HepG2 (cell line): Measurements from ENCODE around the gene SIRT7. TPM values are rescaled to one million over a fixed set of nuclear protein-coding genes. Genes with fewer than 3 reads are reported as not detected.

ENCODE experiments used
- FUBP1 ChIP-seq: sonication (generic); formaldehyde crosslinking; IDR thresholded peaks from 2 replicates; pipeline ENCODE4 v1.5.1; 2020; ENCODE audit warnings: missing genetic modification reagents, mild to moderate bottlenecking, borderline replicate concordance
- HIC2 ChIP-seq: sonication (generic); formaldehyde crosslinking; IDR thresholded peaks from 2 replicates; pipeline ENCODE4 v1.9.0; 2022; ENCODE audit warnings: low read depth, missing genetic modification reagents
- KAT2B ChIP-seq: fragments of 150-350 bp; IDR thresholded peaks from 2 replicates; pipeline ENCODE4 v1.6.1; 2014; ENCODE audit warnings: low read depth, low read length, borderline replicate concordance
- KAT7 ChIP-seq: IDR thresholded peaks from 2 replicates; pipeline ENCODE4 v1.6.1; 2018; ENCODE audit warnings: borderline replicate concordance, missing compliant biosample characterization
- MXD1 ChIP-seq: sonication (generic); formaldehyde crosslinking; IDR thresholded peaks from 2 replicates; pipeline ENCODE4 v1.4.0; 2020; ENCODE audit warnings: mild to moderate bottlenecking, missing genetic modification reagents
- NR2F1 ChIP-seq, 2 experiments: fragments of 450-650 bp in 1 of 2; formaldehyde crosslinking in 1 of 2; IDR thresholded peaks; 2 replicates each; pipeline versions ENCODE4 v1.5.0 to v1.6.1; 2016 to 2020; ENCODE audit warnings: mild to moderate bottlenecking in 1 of 2, missing compliant biosample characterization in 1 of 2, missing genetic modification reagents in 1 of 2, moderate library complexity in 1 of 2
- SALL1 ChIP-seq: sonication (generic); formaldehyde crosslinking; IDR thresholded peaks from 2 replicates; pipeline ENCODE4 v1.8.0; 2022; ENCODE audit warnings: mild to moderate bottlenecking, missing genetic modification reagents
- SIN3A ChIP-seq: IDR thresholded peaks from 2 replicates; pipeline ENCODE4 v1.6.1; 2011; ENCODE audit warnings: low read depth, mild to moderate bottlenecking, control low read depth, low read length, borderline replicate concordance
- SNAPC4 ChIP-seq: sonication (generic); formaldehyde crosslinking; IDR thresholded peaks from 2 replicates; pipeline ENCODE4 v1.4.0; 2020; ENCODE audit warnings: mild to moderate bottlenecking, missing genetic modification reagents
- ZMYM2 ChIP-seq: sonication (generic); formaldehyde crosslinking; IDR thresholded peaks from 2 replicates; pipeline ENCODE4 v1.8.0; 2022; ENCODE audit warnings: mild to moderate bottlenecking, missing genetic modification reagents
- ZNF224 ChIP-seq: sonication (generic); formaldehyde crosslinking; IDR thresholded peaks from 2 replicates; pipeline ENCODE4 v1.5.0; 2020; ENCODE audit warnings: mild to moderate bottlenecking, missing genetic modification reagents
- ZNF256 ChIP-seq: sonication (generic); formaldehyde crosslinking; conservative IDR thresholded peaks from 2 replicates; pipeline ENCODE4 v1.4.0; 2020; ENCODE audit warnings: missing genetic modification reagents
- ZNF605 ChIP-seq: sonication (generic); formaldehyde crosslinking; IDR thresholded peaks from 2 replicates; pipeline ENCODE4 v1.8.0; 2022; ENCODE audit warnings: mild to moderate bottlenecking, missing genetic modification reagents
- ZNF614 ChIP-seq: IDR thresholded peaks from 2 replicates; pipeline ENCODE4 v1.6.1; 2018; ENCODE audit warnings: missing biosample characterization, missing genetic modification reagents, inconsistent platforms, borderline replicate concordance
- ZNF747 ChIP-seq: sonication (generic); formaldehyde crosslinking; IDR thresholded peaks from 2 replicates; pipeline ENCODE4 v1.8.1; 2023; ENCODE audit warnings: missing genetic modification reagents, mild to moderate bottlenecking, borderline replicate concordance
- ZNF768 ChIP-seq: sonication (generic); formaldehyde crosslinking; IDR thresholded peaks from 2 replicates; pipeline ENCODE4 v1.4.0; 2020; ENCODE audit warnings: missing genetic modification reagents
- polyA plus RNA-seq, 8 experiments: library from polyadenylated mRNA; depleted of rRNA in 3 of 8; stranded (reverse) in 7 of 8; unstranded in 1 of 8; fragments of >200 nt; fragmentation: Illumina TruSeq in 4 of 8; extraction: Trizol in 4 of 8; gene quantifications; 2 replicates each; pipeline versions ENCODE4 v1.2.1 to v1.2.3, GENCODE V29; 2011 to 2016; ENCODE audit warnings: low read depth in 4 of 8, missing spikeins in 1 of 8, mixed read lengths in 1 of 8; ENCODE audit not compliant: insufficient read depth in 1 of 8
- total RNA-seq, 5 experiments: library from RNA; depleted of rRNA; stranded (reverse); fragments of >200 nt; fragmentation: Illumina TruSeq; extraction: Trizol; gene quantifications; 2 replicates each; pipeline ENCODE4 v1.2.3, GENCODE V29; 2016; ENCODE audit warnings: low read depth in 1 of 5

Gene SIRT7
- total and polyA plus RNA-seq, 2 of the 13 experiments (the other 11 are each of a cell fraction or from before 2014, with no cell fraction given) = 8.3 to 24.8 TPM

- TF ChIP-seq ZNF768 (CRISPR knock-in tag) (peak; percentile 65), HIC2 (no peak), NR2F1 (CRISPR knock-in tag; IDR thresholded peaks at IDR 0.05) (no peak), SIN3A (peak; percentile 57), ZMYM2 (CRISPR knock-in tag) (peak; percentile 35), KAT2B (no peak), ZNF747 (CRISPR knock-in tag) (peak; percentile 91; the same call in 1 of the 2 replicates), ZNF614 (CRISPR knock-in tag) (no peak), KAT7 (CRISPR knock-in tag) (peak; percentile 72; the same call in 1 of the 2 replicates), MXD1 (peak; percentile 84), ZNF605 (CRISPR knock-in tag) (no peak), ZNF224 (CRISPR knock-in tag) (0 out of 2 replicates have a peak, but pooled peaks have one; percentile 64), ZNF256 (CRISPR knock-in tag) (no peak), FUBP1 (CRISPR knock-in tag) (no peak; the same call in 1 of the 2 replicates), SNAPC4 (CRISPR knock-in tag) (no peak), SALL1 (CRISPR knock-in tag) (peak; percentile 74)
Measured at GRCh38 chr17:81927653-81928543, 9.9 kb upstream of the SIRT7 start, which contains the start of gene MAFG (continued).
